Right lobe of liver (tissue), 6 donors: ENCODE measurements around the gene EXD3. TPM values are rescaled to one million over a fixed set of nuclear protein-coding genes. Genes with fewer than 3 reads are reported as not detected.

Experiments
- ATAC-seq, 4 donors: fragments of 200-7000 bp; cut with Tn5 transposase; one replicate each; pipeline ENCODE4 v1.9.1; 2020; ENCODE audit warnings: mild to moderate bottlenecking in 4 of 4, moderate library complexity in 4 of 4
- DNase-seq, 3 donors: peaks; one replicate each; pipeline ENCODE4 v3.0.0-alpha.2; 2020
- H3K27ac ChIP-seq, 3 donors: fragments of 200-600 bp; one replicate each; pipeline ENCODE4 v1.8.0; 2022
- H3K27me3 ChIP-seq, 2 donors: fragments of 200-600 bp; one replicate each; pipeline ENCODE4 v1.8.0; 2022
- H3K36me3 ChIP-seq, 4 donors: fragments of 200-600 bp; sonication (generic) in 1 of 4; one replicate each; pipeline versions ENCODE4 v1.5.1 to v1.8.0; 2017 to 2022; ENCODE audit warnings: control low read depth in 1 of 4
- H3K4me1 ChIP-seq, 4 donors: fragments of 200-600 bp; sonication (generic) in 1 of 4; one replicate each; pipeline versions ENCODE4 v1.5.1 to v1.8.0; 2017 to 2022; ENCODE audit warnings: control low read depth in 1 of 4
- H3K4me3 ChIP-seq, 3 donors: fragments of 200-600 bp; one replicate each; pipeline ENCODE4 v1.8.0; 2022
- H3K9me3 ChIP-seq, 4 donors: fragments of 200-600 bp; sonication (generic) in 1 of 4; one replicate each; pipeline versions ENCODE4 v1.5.1 to v1.8.0; 2017 to 2022; ENCODE audit warnings: control low read depth in 1 of 4
- CTCF ChIP-seq, 4 donors: fragments of 200-600 bp in 3 of 4; fragments of 450-650 bp in 1 of 4; IDR thresholded peaks; one replicate each; pipeline versions ENCODE4 v1.5.1 to v1.8.0; 2016 to 2022; ENCODE audit warnings: antibody characterized with exemption in 4 of 4, mild to moderate bottlenecking in 2 of 4
- POLR2A ChIP-seq: fragments of 450-650 bp; IDR thresholded peaks from one replicate; pipeline ENCODE4 v1.6.1; 2017; ENCODE audit warnings: antibody characterized with exemption, mild to moderate bottlenecking
- WGBS: methylation state at CpG from one replicate; pipeline ENCODE4 v1.1.6; 2018; ENCODE audit warnings: low coverage, low lambda C conversion rate; ENCODE audit not compliant: insufficient coverage; ENCODE audit errors: missing lambda C conversion rate; 5-methylcytosine and 5-hydroxymethylcytosine counted together
- intact Hi-C, 2 donors: fragments of 100-400 bp; cut with DNase I; formaldehyde crosslinking; loops; one replicate each; pipeline versions ENCODE4 v1.11.2 to v1.14.1; 2022
- total RNA-seq, 6 experiments: library from RNA; depleted of rRNA in 2 of 6; stranded (reverse); fragments of >200 nt in 2 of 6; fragmentation: NEBNext Ultra II Directional in 3 of 6; extraction: Animal tissue kit (Norgen Biotek cat#: 25700) in 3 of 6; gene quantifications; one replicate each; pipeline versions ENCODE4 v1.1.0 to v1.2.4, GENCODE V29; 2016 to 2023
- donor health status: DM: no; HTN: yes; CAD: no.
- donor health status: DM: no; HTN: no; CAD: no.
- donor health status: DM: no; HTN: no; CAD: no.
- donor health status: DM: no; HTN: yes; CAD: no.
- donor health status: DM: no; HTN: yes; CAD: no.

Gene EXD3
- total RNA-seq, 6 experiments from 2014 or later = 3.3 to 14.4 (median 10.6) TPM

DNA sequence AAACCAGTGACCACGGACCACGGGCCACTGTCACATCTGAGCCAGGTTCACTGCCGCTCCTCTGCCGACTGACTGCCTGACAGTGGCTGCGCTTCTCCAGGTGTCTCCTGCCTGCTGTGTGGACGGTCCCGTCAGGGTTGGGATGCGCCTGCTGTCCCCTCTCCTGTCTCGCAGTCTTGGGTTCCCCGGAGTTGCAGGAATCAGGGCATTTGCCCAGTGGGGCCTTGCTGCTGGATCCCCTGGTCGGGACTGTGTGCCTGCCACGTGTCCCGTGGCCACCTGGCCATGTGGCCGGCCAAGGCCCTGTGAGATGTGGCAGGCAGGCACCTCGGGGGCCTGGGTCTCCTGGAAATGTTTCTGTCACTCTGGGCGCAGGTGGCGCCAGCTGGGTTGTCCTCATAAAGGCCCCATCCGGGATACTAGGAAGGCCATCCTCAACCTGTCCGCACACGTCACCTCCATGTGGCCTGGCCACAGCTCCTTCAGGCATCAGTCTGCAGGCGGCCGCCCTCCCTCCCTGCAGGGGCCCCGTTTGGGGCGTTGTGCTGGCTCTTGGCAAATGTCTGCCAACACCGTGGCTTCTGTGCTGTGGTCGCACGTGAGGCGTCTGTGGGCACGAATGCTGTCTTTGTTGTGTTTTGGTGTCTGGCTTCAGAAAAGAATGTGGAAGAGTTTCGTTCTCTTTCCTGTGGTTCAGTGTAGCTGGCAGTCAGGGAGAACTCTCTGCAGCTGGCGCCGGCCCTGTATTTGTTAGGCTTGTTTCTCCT is 151.8 kb downstream of the EXD3 start:
- Histone ChIP-seq H3K27me3 (no peaks in the 10 kb centered on the region), H3K36me3 (peaks cover 0 to 10% (median 2%) of the 10 kb centered on the region in 4 donors), H3K9me3 (no peaks in the 10 kb centered on the region), H3K4me1 (peaks cover 0 to 28% (median 12%) of the 10 kb centered on the region in 4 donors), H3K4me3 (no peak overlapping the region), H3K27ac (no peak overlapping the region)
- TF ChIP-seq POLR2A = no peak
- no peak for TF ChIP-seq CTCF (IDR thresholded peaks at IDR 0.05)
- ATAC-seq (no peak), DNase-seq (no peak)
- 93% methylated on average over 3 of the region's 32 CpGs for WGBS
- intact Hi-C loops = no loop called here

DNA sequence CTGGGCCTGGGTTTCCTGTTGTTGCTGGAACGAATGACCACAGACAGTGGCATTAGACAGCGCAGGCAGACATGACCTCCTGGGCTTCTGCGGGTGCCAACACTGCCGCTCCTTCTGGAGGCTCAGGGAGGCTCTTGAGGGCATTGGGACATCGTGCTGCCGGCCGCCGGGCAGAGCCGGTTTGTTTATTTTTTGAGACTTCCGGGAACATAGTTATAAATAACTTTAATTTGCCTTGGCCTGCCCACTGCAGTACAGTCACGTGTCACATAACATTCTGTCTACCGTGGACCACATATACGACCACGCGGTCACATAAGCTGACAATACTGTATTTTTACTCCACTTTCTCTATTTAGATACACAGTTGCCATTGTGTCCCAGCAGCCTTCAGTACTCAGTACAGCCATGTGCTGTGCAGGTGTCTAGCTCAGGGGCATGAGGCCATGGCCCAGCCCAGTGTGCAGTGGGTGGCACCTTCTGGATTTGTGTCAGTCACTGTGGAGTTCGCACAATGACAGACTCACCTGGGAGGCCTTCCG is 153.7 kb downstream of the EXD3 start:
- H3K4me1 ChIP-seq = peaks cover 0 to 28% (median 12%) of the 10 kb centered on the region in 4 donors
- intact Hi-C loops = no loop called here
- DNase-seq (peak; percentile 62 to 76 (median 64)), ATAC-seq (peak; percentile 61 to 82 (median 74))
- no peaks in the 10 kb centered on the region for H3K27me3 ChIP-seq
- H3K4me3 ChIP-seq = peak overlapping the region in 1 of 3 donors; percentile 28
- no peaks in the 10 kb centered on the region for H3K9me3 ChIP-seq
- TF ChIP-seq CTCF (IDR thresholded peaks at IDR 0.05) (no peak), POLR2A (no peak)
- peaks cover 0 to 17% (median 2%) of the 10 kb centered on the region in 4 donors for H3K36me3 ChIP-seq
- WGBS = 22% methylated on average over 11 of the region's 17 CpGs
- H3K27ac ChIP-seq = peak overlapping the region in 2 of 3 donors; percentile 41 to 47

DNA sequence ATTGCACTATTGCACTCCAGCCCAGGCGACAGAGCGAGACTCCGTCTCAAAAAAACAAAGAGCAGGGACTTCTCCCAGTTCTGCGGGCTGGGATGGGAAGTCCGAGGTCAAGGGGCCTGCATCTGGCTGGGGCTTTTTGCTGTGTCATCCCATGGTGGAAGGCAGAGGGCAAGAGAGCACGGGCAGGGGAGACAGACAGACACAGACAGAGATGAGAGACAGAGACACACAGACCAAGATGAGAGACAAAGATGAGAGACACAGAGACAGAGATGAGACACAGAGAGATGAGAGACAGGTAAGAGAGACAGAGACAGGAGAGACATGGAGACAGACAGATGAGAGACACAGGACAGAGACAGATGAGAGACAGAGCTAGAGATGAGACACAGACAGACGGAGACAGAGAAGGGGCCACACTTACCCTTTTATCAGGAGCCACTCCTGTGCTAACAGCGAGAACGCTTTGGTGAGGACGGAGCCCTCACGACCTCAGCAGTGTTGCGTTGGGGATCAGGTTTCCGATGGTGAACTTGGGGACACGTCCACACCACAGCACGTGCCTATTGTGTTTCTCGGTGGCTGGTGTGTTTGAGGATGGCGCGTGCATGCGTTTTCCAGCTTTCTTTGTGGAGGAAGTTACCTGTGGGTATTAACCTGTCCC is 154.3 kb downstream of the EXD3 start:
- peak in 2 of 3 donors; percentile 48 to 60 for DNase-seq
- Histone ChIP-seq H3K27me3 (no peaks in the 10 kb centered on the region), H3K36me3 (peaks cover 0 to 20% (median 2%) of the 10 kb centered on the region in 4 donors), H3K4me1 (peaks cover 0 to 25% (median 12%) of the 10 kb centered on the region in 4 donors), H3K4me3 (peak overlapping the region in 1 of 3 donors; percentile 28), H3K9me3 (no peaks in the 10 kb centered on the region), H3K27ac (peak overlapping the region in 2 of 3 donors; percentile 41 to 47)
- WGBS = 25% methylated on average over 10 of the region's 19 CpGs
- peak in 3 of 4 donors; percentile 36 to 59 (median 53) for ATAC-seq
- intact Hi-C loops = no loop called here
- TF ChIP-seq POLR2A = no peak
- no peak for TF ChIP-seq CTCF (IDR thresholded peaks at IDR 0.05)

DNA sequence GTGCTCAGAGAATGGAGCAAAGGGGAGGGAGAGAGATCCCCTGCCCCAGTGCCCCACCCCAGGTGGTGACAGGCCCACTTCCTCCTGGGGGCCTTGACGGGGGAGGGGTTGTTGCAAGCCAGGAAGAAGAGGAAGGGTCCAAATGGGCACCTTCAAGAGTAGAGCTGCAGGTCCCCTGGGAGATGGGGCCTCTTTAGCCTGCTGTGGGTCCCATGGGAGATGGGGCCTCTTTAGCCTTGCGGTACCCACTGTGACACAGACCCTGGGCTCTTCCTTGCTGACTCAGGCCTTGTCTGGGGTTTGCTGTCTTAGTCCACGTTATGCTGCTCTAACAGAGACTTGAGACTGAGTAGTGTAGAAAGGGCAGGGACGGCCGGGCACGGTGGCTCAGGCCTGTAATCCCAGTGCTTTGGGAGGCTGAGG is 155.0 kb downstream of the EXD3 start:
- DNase-seq = no peak
- no peaks in the 10 kb centered on the region for H3K9me3 ChIP-seq
- TF ChIP-seq CTCF (IDR thresholded peaks at IDR 0.05) = no peak
- intact Hi-C loops = no loop called here
- H3K27ac ChIP-seq = no peak overlapping the region
- H3K36me3 ChIP-seq = peaks cover 0 to 21% (median 2%) of the 10 kb centered on the region in 4 donors
- H3K4me1 ChIP-seq = peaks cover 0 to 23% (median 12%) of the 10 kb centered on the region in 4 donors
- WGBS = 81% methylated on average over 6 of the region's 6 CpGs
- H3K27me3 ChIP-seq = no peaks in the 10 kb centered on the region
- no peak for ATAC-seq
- H3K4me3 ChIP-seq = peak overlapping the region in 1 of 3 donors; percentile 28
